ENCODE results near the gene CATSPERE.
"Not testable (repeated sequence)": the region's sequence is repeated elsewhere in the genome, so short reads cannot be mapped to it uniquely, and the experiment has no call there.

CATSPERE gene

DNA sequence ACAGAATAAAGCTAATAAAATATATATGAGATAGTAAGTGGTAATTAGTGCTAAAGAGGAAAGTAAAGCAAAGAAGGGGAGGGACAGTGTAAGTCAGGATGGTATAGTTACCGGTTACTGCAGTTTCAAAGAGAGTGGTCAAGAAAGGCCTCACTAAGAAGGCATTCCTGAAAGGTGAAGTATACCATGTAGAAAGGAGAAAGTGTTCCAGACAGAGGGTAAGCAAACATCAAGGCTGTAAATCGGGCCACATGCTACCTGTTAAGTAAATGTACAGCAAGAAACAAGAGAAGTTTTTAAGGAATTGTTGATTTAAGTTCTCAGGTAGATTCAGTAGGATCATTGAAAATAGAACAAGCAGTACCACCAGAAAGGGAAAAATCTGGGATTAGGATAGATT is 201.5 kb downstream of the CATSPERE start:
- no peak for DNase-seq (ENCODE audit: low spot score)

DNA sequence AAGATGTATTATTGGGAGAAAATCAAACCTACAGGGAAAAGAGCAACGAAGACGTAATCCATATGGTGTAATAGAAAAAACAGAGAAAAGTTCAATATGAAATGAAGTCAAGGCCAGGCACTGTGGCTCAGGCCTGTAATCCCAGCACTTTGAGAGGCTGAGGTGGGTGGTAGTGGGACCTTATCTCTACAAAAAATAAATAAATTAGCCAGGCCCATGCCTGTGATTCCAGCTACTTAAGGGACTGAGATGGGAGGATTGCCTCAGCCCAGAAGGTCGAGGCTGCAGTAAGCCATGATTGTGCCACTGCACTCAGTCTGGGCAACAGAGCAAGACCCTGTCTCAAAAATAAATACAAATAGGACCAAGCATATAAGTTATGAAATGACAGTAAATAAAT is 203.3 kb downstream of the CATSPERE start:
- DNase-seq (ENCODE audit: low spot score), result peak; percentile 33

GRCh38 chr1:244665771-244666217 is 204.7 kb downstream of the CATSPERE start:
- no peak for DNase-seq (ENCODE audit: low spot score)

- DNase-seq (ENCODE audit: low spot score), result not testable (repeated sequence)
These were observed 205.8 kb downstream of the CATSPERE start for GRCh38 chr1:244666672-244667418.

DNA sequence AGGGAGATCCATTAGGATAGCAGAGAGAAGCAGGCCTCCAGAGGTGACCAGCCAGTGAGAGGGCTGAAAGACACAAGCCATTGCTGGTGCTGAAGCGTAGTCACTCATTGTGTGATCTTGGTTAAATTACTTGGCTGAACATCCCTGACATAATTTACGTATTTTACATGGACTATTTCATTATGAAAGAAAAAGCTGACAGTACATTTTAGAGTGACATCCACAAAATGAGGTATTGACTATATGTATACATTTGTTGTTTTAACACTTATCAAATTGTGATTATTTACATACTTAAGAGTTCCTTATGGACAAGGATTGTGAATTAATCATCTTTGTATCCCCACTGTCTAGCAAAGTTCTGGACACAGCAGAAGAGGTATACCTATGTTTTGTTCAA is 206.7 kb downstream of the CATSPERE start:
- DNase-seq (ENCODE audit: low spot score), result no peak

GRCh38 chr1:244672946-244673682 is 212.0 kb downstream of the CATSPERE start:
- DNase-seq (ENCODE audit: low spot score), result no peak

DNA sequence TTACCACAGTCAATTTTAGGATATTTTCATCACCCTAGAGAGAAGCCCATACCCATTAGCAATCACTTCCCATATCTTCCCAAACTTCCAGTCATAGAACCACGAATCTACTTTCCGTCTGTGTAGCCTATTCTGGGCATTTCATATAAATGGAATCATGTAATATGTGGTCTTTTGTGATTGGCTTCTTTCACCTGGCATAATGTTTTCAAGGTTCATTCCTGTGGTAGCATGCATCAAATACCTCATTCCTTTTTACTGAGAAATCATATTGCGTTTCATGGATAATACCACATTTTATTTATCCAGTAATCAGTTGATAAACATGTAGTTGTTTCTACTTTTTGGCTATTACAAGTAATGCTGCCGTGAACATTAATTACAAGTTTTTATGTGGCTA is 213.4 kb downstream of the CATSPERE start:
- no peak for DNase-seq (ENCODE audit: low spot score)

DNA sequence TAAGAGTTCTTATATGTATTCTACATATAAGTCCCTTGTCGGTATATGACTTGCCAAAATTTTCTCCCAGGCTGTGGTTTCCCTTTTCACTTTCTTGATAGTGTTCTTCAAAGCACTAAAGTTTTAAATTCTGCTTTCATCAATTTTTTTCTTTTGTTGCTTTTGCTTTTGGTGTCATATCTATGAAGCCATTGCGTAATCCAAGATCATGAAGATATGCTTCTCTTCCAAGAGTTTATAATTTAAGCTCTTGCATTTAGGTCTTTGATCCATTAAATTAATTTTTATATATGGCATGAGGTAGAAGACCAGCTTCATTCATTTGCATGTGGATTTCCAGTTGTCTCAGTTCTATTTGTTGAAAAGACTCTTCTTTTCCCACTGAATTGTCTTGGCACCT is 214.1 kb downstream of the CATSPERE start:
- no peak for DNase-seq (ENCODE audit: low spot score)

- DNase-seq (ENCODE audit: low spot score), result no peak
These were observed 217.6 kb downstream of the CATSPERE start for GRCh38 chr1:244678697-244679096.

GRCh38 chr1:244680667-244681066 is 219.6 kb downstream of the CATSPERE start:
- DNase-seq (ENCODE audit: low spot score), result no peak

GRCh38 chr1:244682087-244682486 is 221.0 kb downstream of the CATSPERE start:
- DNase-seq (ENCODE audit: low spot score), result not testable (repeated sequence)

Small RNA genes within 50 kb of the gene (small RNA-seq; reads per million reads assigned to genes)
- 0 reads per million in 2 experiments for gene CYCSP5
